Middle frontal gyrus (tissue), 1 donor: ENCODE data around the gene JADE1.

Experiments used
- DNase-seq: peaks from one replicate; pipeline ENCODE4 v3.0.0-alpha.2; 2015; ENCODE audit warnings: low spot score; ENCODE audit errors: extremely low spot score

The JADE1 gene

GRCh38 chr4:128841402-128841801 is 31.9 kb downstream of the JADE1 start:
- DNase-seq: no peak

- no peak for DNase-seq
Measured at GRCh38 chr4:128844931-128845330, 35.4 kb downstream of the JADE1 start.

- no peak for DNase-seq
Measured at GRCh38 chr4:128846063-128846462, 36.6 kb downstream of the JADE1 start.

GRCh38 chr4:128847082-128847724 is 37.7 kb downstream of the JADE1 start:
- DNase-seq: no peak

- no peak for DNase-seq
Measured at GRCh38 chr4:128848461-128848860, 39.0 kb downstream of the JADE1 start.

- no peak for DNase-seq
Measured at GRCh38 chr4:128850252-128850651, 40.8 kb downstream of the JADE1 start.

- DNase-seq: no peak
Measured at GRCh38 chr4:128853741-128854140, 44.2 kb downstream of the JADE1 start.

- no peak for DNase-seq
Measured at GRCh38 chr4:128854433-128854832, 44.9 kb downstream of the JADE1 start.

GRCh38 chr4:128855621-128856020 is 46.1 kb downstream of the JADE1 start:
- no peak for DNase-seq

GRCh38 chr4:128856246-128856645 is 46.7 kb downstream of the JADE1 start:
- DNase-seq: no peak

GRCh38 chr4:128858879-128859671 is 49.6 kb downstream of the JADE1 start:
- DNase-seq: no peak

GRCh38 chr4:128859887-128860677 is 50.6 kb downstream of the JADE1 start:
- DNase-seq: no peak

GRCh38 chr4:128861856-128862518 is 52.5 kb downstream of the JADE1 start:
- DNase-seq: no peak

- DNase-seq: no peak
Measured at GRCh38 chr4:128862608-128863311, 53.3 kb downstream of the JADE1 start.

GRCh38 chr4:128863312-128864075 is 54.0 kb downstream of the JADE1 start:
- DNase-seq: peak; percentile 35

- DNase-seq: no peak
Measured at GRCh38 chr4:128865132-128865531, 55.6 kb downstream of the JADE1 start.

GRCh38 chr4:128866269-128866668 is 56.8 kb downstream of the JADE1 start:
- no peak for DNase-seq

- DNase-seq: no peak
Measured at GRCh38 chr4:128866691-128867090, 57.2 kb downstream of the JADE1 start.

GRCh38 chr4:128868758-128869157 is 59.3 kb downstream of the JADE1 start:
- DNase-seq: no peak
